OCI-LY7 (cell line): ENCODE data around the gene WDR43.

Source experiments
- EZH2phosphoT487 ChIP-seq: fragments of 200-600 bp; sonication (generic); IDR thresholded peaks from 2 replicates; pipeline ENCODE4 v1.6.1; 2018; ENCODE audit warnings: low read depth, borderline replicate concordance, mild to moderate bottlenecking, mixed run types, antibody characterized with exemption, low read length, moderate library complexity, mixed read lengths
- TF ChIP-seq, protein P1 (sequence below): fragments of 200-600 bp; sonication (generic); conservative IDR thresholded peaks from 2 replicates; pipeline ENCODE4 v1.5.1; 2014; ENCODE audit warnings: mild to moderate bottlenecking, antibody characterized with exemption, low read length, moderate library complexity, mixed read lengths

DNA sequence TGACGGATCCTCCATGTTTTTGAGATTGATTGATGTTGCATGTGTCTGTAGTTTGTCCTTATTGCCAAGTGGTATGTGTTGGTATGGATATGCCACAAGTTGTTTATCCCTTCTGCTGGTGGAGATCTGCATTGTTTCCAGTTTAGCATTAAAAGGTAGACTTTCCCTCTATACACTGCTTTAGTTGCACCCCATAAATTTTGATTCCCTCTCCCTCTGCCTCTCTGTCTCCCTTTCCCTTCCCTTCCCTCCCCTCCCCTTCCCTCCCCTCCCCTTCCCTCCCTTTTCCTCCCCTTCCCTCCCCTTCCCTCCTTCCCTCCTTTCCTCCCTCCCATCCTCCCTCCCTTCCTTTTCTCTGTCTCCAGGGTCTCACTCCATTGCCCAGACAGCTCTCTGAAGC is 68.0 kb downstream of the WDR43 start:
- TF ChIP-seq, protein P1, sequence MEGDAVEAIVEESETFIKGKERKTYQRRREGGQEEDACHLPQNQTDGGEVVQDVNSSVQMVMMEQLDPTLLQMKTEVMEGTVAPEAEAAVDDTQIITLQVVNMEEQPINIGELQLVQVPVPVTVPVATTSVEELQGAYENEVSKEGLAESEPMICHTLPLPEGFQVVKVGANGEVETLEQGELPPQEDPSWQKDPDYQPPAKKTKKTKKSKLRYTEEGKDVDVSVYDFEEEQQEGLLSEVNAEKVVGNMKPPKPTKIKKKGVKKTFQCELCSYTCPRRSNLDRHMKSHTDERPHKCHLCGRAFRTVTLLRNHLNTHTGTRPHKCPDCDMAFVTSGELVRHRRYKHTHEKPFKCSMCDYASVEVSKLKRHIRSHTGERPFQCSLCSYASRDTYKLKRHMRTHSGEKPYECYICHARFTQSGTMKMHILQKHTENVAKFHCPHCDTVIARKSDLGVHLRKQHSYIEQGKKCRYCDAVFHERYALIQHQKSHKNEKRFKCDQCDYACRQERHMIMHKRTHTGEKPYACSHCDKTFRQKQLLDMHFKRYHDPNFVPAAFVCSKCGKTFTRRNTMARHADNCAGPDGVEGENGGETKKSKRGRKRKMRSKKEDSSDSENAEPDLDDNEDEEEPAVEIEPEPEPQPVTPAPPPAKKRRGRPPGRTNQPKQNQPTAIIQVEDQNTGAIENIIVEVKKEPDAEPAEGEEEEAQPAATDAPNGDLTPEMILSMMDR, result no peak
- TF ChIP-seq EZH2phosphoT487, result no peak
